Measurements from ENCODE around the gene XPR1. TPM values are rescaled to one million over a fixed set of nuclear protein-coding genes. Genes with fewer than 3 reads are reported as not detected.

Gene XPR1
- total RNA-seq, 4 donors from 2014 or later: 7.8 to 119 (median 75.3) TPM

DNA sequence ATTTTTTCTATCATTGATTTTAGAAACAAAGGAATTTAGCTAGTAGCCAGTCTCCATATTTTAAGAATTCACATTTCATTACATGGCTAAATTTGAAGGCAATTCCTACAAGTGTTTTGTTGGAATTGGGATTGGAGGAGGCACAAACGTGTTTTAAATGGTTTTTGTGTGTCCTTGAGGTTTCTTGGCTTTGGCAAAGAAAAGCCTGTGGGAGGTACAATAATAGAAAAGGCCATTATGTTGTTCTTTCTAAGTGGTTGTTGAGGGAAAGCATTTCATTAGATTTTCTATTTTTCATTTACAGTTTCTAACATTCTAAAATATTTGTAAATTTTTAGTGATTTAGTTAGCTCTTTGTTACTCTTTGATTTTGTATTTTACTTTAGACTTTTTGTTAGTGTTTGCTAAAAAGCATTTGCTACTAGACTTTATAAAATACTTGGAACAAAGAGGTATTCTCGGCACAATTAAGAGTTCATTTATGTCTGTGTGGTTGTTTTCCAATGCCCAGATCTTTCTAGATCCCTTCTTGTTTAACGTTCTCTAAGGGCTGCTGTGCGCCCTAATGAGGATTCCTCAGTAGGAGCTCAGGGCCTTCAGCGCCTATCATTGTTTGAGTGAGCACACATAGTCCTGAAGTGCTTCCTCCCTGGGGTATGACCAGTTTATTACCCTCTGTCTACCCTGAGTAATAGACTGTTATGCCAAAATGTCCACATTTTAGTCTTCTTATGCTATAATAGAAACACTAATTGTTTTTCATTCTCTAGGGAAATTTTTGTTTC lies 210.9 kb downstream of the XPR1 start:
- WGBS, 2 donors (ENCODE audit: low coverage in 1 of 2): 79 to 82% methylated on average over 4 to 5 of the region's 5 CpGs
- Histone ChIP-seq H3K4me1 (no peaks in the 10 kb centered on the region), H3K9me3 (no peaks in the 10 kb centered on the region), H3K4me3 (no peak overlapping the region), H3K36me3 (no peaks in the 10 kb centered on the region), H3K27me3 (no peaks in the 10 kb centered on the region), H3K27ac (no peak overlapping the region)
- in situ Hi-C loops (cut with MboI; ENCODE audit: low pct_ligation_motif_present in 1 of 4, low pct_unique_long_range_greater_than_20kb in 1 of 4, low sequenced_read_pairs in 3 of 4): no loop called here
- TF ChIP-seq EP300 (IDR thresholded peaks at IDR 0.05; ENCODE audit: low read depth) (no peak), POLR2A (IDR thresholded peaks at IDR 0.05) (no peak), POLR2AphosphoS5 (IDR thresholded peaks at IDR 0.05) (no peak)
- TF ChIP-seq, protein P1, sequence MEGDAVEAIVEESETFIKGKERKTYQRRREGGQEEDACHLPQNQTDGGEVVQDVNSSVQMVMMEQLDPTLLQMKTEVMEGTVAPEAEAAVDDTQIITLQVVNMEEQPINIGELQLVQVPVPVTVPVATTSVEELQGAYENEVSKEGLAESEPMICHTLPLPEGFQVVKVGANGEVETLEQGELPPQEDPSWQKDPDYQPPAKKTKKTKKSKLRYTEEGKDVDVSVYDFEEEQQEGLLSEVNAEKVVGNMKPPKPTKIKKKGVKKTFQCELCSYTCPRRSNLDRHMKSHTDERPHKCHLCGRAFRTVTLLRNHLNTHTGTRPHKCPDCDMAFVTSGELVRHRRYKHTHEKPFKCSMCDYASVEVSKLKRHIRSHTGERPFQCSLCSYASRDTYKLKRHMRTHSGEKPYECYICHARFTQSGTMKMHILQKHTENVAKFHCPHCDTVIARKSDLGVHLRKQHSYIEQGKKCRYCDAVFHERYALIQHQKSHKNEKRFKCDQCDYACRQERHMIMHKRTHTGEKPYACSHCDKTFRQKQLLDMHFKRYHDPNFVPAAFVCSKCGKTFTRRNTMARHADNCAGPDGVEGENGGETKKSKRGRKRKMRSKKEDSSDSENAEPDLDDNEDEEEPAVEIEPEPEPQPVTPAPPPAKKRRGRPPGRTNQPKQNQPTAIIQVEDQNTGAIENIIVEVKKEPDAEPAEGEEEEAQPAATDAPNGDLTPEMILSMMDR (IDR thresholded peaks at IDR 0.05): no peak
- intact Hi-C loops (cut with DNase I; ENCODE audit: low total_unique reads): no loop called here
- no peak for DNase-seq

DNA sequence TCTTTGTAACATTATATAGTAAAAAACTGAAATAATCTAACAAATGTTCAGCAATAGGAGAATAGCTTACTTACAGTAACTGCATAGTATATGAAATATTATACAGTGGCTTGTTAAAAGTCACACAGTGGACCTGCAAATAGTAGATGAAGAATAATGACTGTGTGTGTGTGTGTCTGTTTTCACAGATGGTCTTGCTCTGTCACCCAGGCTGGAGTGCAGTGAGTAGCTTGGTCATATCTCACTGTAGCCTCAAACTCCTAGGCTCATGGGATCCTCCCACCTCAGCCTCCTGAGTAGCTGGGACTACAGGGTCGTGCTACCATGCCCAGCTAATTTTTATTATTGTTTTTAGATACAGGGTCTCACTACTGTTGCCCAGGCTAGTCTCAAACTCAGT lies 213.5 kb downstream of the XPR1 start:
- intact Hi-C loops (cut with DNase I; ENCODE audit: low total_unique reads): no loop called here
- Histone ChIP-seq H3K4me1 (no peaks in the 10 kb centered on the region), H3K4me3 (no peak overlapping the region), H3K36me3 (no peaks in the 10 kb centered on the region), H3K27ac (no peak overlapping the region), H3K27me3 (no peaks in the 10 kb centered on the region), H3K9me3 (no peaks in the 10 kb centered on the region)
- TF ChIP-seq, protein P1 (IDR thresholded peaks at IDR 0.05): no peak
- TF ChIP-seq POLR2AphosphoS5 (IDR thresholded peaks at IDR 0.05) (no peak), EP300 (IDR thresholded peaks at IDR 0.05; ENCODE audit: low read depth) (no peak), POLR2A (IDR thresholded peaks at IDR 0.05) (no peak)
- DNase-seq: no peak
- WGBS, 2 donors (ENCODE audit: low coverage in 1 of 2): 95% methylated on average over 1 of the region's 1 CpG; no CpG with 5 or more reads in 1 of the 2 donors
- in situ Hi-C loops (cut with MboI; ENCODE audit: low pct_ligation_motif_present in 1 of 4, low pct_unique_long_range_greater_than_20kb in 1 of 4, low sequenced_read_pairs in 3 of 4): no loop called here

DNA sequence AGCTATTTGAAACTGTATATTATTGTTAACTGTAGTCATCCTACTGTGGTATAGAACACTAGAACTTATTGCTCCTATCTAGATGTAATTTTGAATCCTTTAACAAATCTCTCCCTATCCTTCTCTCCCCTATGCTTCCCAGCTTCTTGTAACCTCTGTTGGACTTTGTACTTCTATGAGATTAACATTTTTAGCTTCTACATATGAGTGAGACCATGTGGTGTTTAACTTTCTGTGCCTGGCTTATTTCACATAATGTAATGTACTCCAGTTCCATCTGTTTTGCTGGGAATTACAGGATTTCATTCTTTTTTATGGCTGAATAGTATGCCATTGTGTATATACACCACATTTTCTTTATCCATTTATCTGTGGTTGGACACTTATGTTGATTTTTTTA lies 216.4 kb downstream of the XPR1 start:
- in situ Hi-C loops (cut with MboI; ENCODE audit: low pct_ligation_motif_present in 1 of 4, low pct_unique_long_range_greater_than_20kb in 1 of 4, low sequenced_read_pairs in 3 of 4) (no loop called here), intact Hi-C loops (cut with DNase I; ENCODE audit: low total_unique reads) (no loop called here)
- Histone ChIP-seq H3K9me3 (no peaks in the 10 kb centered on the region), H3K27me3 (no peaks in the 10 kb centered on the region), H3K4me1 (no peaks in the 10 kb centered on the region), H3K4me3 (no peak overlapping the region), H3K27ac (no peak overlapping the region), H3K36me3 (no peaks in the 10 kb centered on the region)
- TF ChIP-seq, protein P1 (IDR thresholded peaks at IDR 0.05): no peak
- no peak for DNase-seq

DNA sequence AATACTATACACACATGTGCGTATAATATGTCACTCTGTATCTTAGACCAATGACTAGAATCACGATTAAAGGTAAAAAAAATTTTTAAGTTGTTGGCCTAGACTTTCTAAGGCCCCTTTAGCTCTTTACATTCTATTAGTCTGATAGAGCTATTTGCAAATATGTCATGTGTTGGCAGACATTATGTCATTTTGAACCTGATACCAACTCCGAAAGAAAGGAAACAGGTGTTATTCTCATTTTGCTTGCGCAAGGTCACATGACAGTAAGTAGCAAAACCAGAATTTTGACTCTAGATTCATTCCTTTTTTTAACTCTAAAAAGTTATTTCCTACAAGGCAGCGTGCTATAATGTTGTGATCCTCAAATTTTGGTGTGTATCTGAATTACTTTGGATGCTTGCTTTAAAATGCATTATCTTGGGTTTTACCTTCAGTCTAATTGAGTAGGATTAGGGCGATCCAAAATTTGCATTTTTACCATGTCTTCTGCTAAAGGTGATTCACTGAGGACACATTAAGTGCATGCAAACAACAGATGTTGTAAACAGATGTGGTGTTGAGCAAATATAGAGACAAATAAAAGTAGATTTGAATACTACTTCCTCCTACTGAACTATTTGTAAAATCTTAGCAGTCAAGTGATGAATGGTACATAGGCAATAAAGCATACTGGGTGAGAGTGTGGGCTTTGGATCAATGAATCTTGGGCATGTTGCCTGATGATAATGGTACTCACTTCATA lies 217.4 kb downstream of the XPR1 start:
- DNase-seq: no peak

More for the DNA sequence above, 217.4 kb downstream of the XPR1 start:
- WGBS, 2 donors (ENCODE audit: low coverage in 1 of 2): 75 to 87% methylated on average over 6 of the region's 6 CpGs
- Histone ChIP-seq H3K36me3 (no peaks in the 10 kb centered on the region), H3K4me3 (no peak overlapping the region), H3K9me3 (no peaks in the 10 kb centered on the region), H3K27ac (no peak overlapping the region), H3K4me1 (no peaks in the 10 kb centered on the region), H3K27me3 (no peaks in the 10 kb centered on the region)
- in situ Hi-C loops (cut with MboI; ENCODE audit: low pct_ligation_motif_present in 1 of 4, low pct_unique_long_range_greater_than_20kb in 1 of 4, low sequenced_read_pairs in 3 of 4): no loop called here
- no peak for TF ChIP-seq POLR2AphosphoS5 (IDR thresholded peaks at IDR 0.05)
- TF ChIP-seq, protein P1 (IDR thresholded peaks at IDR 0.05): no peak
- no peak for TF ChIP-seq EP300 (IDR thresholded peaks at IDR 0.05; ENCODE audit: low read depth)
- TF ChIP-seq POLR2A (IDR thresholded peaks at IDR 0.05): no peak
- intact Hi-C loops (cut with DNase I; ENCODE audit: low total_unique reads): no loop called here

Measured in transverse colon (tissue), 4 donors.